ENCODE measurements around the gene EDARADD.

DNA sequence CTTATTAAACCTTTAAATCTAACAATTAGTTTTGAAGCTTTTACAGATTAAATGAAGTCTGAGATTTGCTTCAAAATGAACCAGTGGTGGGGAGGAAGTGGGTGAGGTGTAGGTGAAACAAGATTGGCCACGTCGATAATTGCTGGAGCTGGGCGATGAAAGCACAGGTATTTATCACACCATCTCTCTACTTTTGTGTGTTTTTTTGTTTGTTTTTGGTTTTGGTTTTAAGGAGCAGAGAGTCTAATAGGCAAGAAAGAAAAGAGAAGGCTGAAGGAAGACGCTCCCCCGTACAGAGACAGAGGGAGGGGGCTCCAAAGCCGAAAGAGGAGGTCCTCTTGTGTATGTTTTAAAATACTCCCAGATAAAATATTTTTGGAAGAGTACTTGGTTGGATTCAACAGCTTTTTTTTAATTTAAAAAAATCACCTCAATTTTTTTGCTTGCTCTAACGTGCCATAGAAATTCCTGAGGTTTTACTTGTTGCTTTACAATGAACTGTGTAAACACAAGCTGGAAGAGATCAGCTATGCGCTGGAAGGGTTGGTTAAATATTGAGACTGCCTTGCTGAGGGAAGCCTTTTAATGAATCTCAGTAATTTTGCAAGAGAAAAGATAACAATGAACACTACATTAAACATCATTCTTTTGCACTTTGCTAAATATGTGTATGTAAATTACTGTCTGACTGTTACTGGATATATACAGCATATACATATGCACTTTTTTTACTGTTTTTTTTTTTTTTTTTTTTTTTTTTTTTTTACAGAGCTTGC lies 123.0 kb downstream of the EDARADD start:
- no peak for TF ChIP-seq POLR2A (IDR thresholded peaks at IDR 0.05)
- TF ChIP-seq, protein P1, sequence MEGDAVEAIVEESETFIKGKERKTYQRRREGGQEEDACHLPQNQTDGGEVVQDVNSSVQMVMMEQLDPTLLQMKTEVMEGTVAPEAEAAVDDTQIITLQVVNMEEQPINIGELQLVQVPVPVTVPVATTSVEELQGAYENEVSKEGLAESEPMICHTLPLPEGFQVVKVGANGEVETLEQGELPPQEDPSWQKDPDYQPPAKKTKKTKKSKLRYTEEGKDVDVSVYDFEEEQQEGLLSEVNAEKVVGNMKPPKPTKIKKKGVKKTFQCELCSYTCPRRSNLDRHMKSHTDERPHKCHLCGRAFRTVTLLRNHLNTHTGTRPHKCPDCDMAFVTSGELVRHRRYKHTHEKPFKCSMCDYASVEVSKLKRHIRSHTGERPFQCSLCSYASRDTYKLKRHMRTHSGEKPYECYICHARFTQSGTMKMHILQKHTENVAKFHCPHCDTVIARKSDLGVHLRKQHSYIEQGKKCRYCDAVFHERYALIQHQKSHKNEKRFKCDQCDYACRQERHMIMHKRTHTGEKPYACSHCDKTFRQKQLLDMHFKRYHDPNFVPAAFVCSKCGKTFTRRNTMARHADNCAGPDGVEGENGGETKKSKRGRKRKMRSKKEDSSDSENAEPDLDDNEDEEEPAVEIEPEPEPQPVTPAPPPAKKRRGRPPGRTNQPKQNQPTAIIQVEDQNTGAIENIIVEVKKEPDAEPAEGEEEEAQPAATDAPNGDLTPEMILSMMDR (IDR thresholded peaks at IDR 0.05): no peak
- no peak for TF ChIP-seq EP300 (IDR thresholded peaks at IDR 0.05)
